Chondrocyte (in vitro differentiated cells): ENCODE data around the gene SLC6A19. TPM values are rescaled to one million over a fixed set of nuclear protein-coding genes. Genes with fewer than 3 reads are reported as not detected.

Experiments used
- DNase-seq: peaks from one replicate; pipeline ENCODE4 v3.0.0; 2021; ENCODE audit warnings: mixed read lengths, low spot score
- H3K27ac Mint-ChIP-seq: one replicate; pipeline ENCODE4 v1.8.0; 2021; ENCODE audit warnings: mild to moderate bottlenecking, moderate library complexity, mixed read lengths; ENCODE audit not compliant: unreplicated experiment
- H3K27me3 Mint-ChIP-seq: 2 replicates; pipeline ENCODE4 v1.8.0; 2021; ENCODE audit warnings: low read depth, mixed read lengths
- H3K36me3 Mint-ChIP-seq: 2 replicates; pipeline ENCODE4 v1.8.0; 2021; ENCODE audit warnings: low read depth, mixed read lengths
- H3K4me1 Mint-ChIP-seq: 2 replicates; pipeline ENCODE4 v1.8.0; 2021; ENCODE audit warnings: low read depth, mild to moderate bottlenecking, mixed read lengths
- H3K4me3 Mint-ChIP-seq: one replicate; pipeline ENCODE4 v1.8.0; 2021; ENCODE audit warnings: mild to moderate bottlenecking, moderate library complexity, mixed read lengths; ENCODE audit not compliant: unreplicated experiment
- H3K9me3 Mint-ChIP-seq: 2 replicates; pipeline ENCODE4 v1.8.0; 2021; ENCODE audit warnings: low read depth, mixed read lengths
- CTCF ChIP-seq: fragments of 200-600 bp; sonication (generic); IDR thresholded peaks from 2 replicates; pipeline ENCODE4 v1.5.0; 2021; ENCODE audit warnings: antibody characterized with exemption, mild to moderate bottlenecking, moderate library complexity
- total RNA-seq: library from RNA; stranded (reverse); gene quantifications from 3 replicates; pipeline ENCODE4 v1.2.1, GENCODE V29; 2021

The SLC6A19 gene
- total RNA-seq, 1 donor from 2014 or later = not detected

GRCh38 chr5:1232780-1233179 is 31.4 kb downstream of the SLC6A19 start:
- Mint-ChIP-seq H3K4me1 (no peaks in the 10 kb centered on the region), H3K36me3 (no peaks in the 10 kb centered on the region), H3K27me3 (peaks cover 25% of the 10 kb centered on the region), H3K27ac (no peak overlapping the region), H3K9me3 (peaks cover 16% of the 10 kb centered on the region), H3K4me3 (no peak overlapping the region)
- no peak for DNase-seq
- no peak for TF ChIP-seq CTCF

- H3K27ac Mint-ChIP-seq = no peak overlapping the region
- no peak for TF ChIP-seq CTCF
- no peak overlapping the region for H3K4me3 Mint-ChIP-seq
- peaks cover 16% of the 10 kb centered on the region for H3K9me3 Mint-ChIP-seq
- no peaks in the 10 kb centered on the region for H3K36me3 Mint-ChIP-seq
- H3K27me3 Mint-ChIP-seq = peaks cover 4% of the 10 kb centered on the region
- DNase-seq = no peak
- H3K4me1 Mint-ChIP-seq = no peaks in the 10 kb centered on the region
These were observed 34.0 kb downstream of the SLC6A19 start for GRCh38 chr5:1235379-1235778.

GRCh38 chr5:1235838-1236237 is 34.4 kb downstream of the SLC6A19 start:
- no peaks in the 10 kb centered on the region for H3K4me1 Mint-ChIP-seq
- no peak overlapping the region for H3K4me3 Mint-ChIP-seq
- no peaks in the 10 kb centered on the region for H3K36me3 Mint-ChIP-seq
- H3K9me3 Mint-ChIP-seq = peaks cover 16% of the 10 kb centered on the region
- H3K27ac Mint-ChIP-seq = no peak overlapping the region
- no peak for TF ChIP-seq CTCF
- H3K27me3 Mint-ChIP-seq = peaks cover 6% of the 10 kb centered on the region
- no peak for DNase-seq

GRCh38 chr5:1239505-1240251 is 38.3 kb downstream of the SLC6A19 start:
- Mint-ChIP-seq H3K4me1 (no peaks in the 10 kb centered on the region), H3K27me3 (peaks cover 16% of the 10 kb centered on the region), H3K27ac (no peak overlapping the region), H3K9me3 (peaks cover 16% of the 10 kb centered on the region), H3K36me3 (no peaks in the 10 kb centered on the region), H3K4me3 (no peak overlapping the region)
- no peak for DNase-seq
- TF ChIP-seq CTCF = no peak

- Mint-ChIP-seq H3K9me3 (peaks cover 14% of the 10 kb centered on the region), H3K4me1 (no peaks in the 10 kb centered on the region), H3K4me3 (no peak overlapping the region), H3K27me3 (peaks cover 16% of the 10 kb centered on the region), H3K36me3 (no peaks in the 10 kb centered on the region), H3K27ac (no peak overlapping the region)
- DNase-seq = no peak
- TF ChIP-seq CTCF = no peak
These were observed 39.3 kb downstream of the SLC6A19 start for GRCh38 chr5:1240496-1241260.
